KOPT-K1 (cell line): Measurements from ENCODE around the gene SEMA3F.

ENCODE experiments used
- H3K27ac ChIP-seq: fragments of 200-600 bp; sonication (generic); 2 replicates; pipeline ENCODE4 v1.5.1; 2016; ENCODE audit warnings: antibody characterized with exemption, mild to moderate bottlenecking, low read depth, low read length; ENCODE audit not compliant: poor library complexity, severe bottlenecking
- H3K36me3 ChIP-seq: fragments of 200-600 bp; sonication (generic); 2 replicates; pipeline ENCODE4 v1.5.1; 2017; ENCODE audit warnings: antibody characterized with exemption, mild to moderate bottlenecking, low read length, moderate library complexity; ENCODE audit not compliant: insufficient read depth
- H3K9me3 ChIP-seq: fragments of 200-600 bp; sonication (generic); 2 replicates; pipeline ENCODE4 v1.5.1; 2017; ENCODE audit warnings: antibody characterized with exemption, low read length, mild to moderate bottlenecking; ENCODE audit not compliant: insufficient read depth, poor library complexity, severe bottlenecking

Gene SEMA3F

DNA sequence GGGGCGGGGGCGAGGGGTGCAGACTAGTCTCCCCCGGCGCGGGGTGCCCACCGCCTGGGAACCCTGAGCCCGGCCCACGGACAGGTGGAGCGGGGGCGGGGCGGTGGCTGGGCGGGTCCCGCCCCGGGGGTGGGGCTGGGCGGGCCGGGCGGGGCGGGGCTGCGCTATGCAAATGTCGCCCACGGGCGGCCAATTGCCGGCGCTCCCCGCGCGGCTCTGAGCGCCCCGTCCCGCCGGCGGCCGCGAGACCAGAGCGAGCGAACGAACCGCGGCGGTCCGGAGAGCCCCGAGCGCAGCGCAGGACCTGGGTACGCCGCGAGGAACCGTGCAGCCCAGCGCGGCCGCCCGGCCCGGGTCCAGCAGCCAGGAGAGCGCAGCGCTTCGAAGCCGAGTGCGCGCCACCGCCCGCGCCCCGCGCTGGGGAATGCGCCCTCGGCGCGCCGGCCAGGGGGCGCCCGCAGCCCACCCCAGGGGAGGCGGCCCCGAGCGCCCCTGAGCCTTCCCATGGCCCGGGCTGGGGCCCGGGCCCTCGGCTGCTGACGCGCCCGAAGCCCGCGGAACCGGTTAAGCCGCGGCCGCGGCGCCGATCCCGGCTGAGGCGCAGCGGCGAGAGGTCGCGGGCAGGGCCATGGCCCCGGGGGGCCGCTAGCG lies at the start of gene SEMA3F:
Gene SEMA3F, plus strand, starts transcription at position 485 of the 651 bp plus-strand sequence. CDS start 4,299 bp downstream, outside the sequence.
- H3K27ac ChIP-seq: no peak within 1 kb of the TSS
- H3K36me3 ChIP-seq: no peaks in the 10 kb centered on the region
- no peaks in the 10 kb centered on the region for H3K9me3 ChIP-seq

GRCh38 chr3:50111757-50112156 lies 43.4 kb upstream of the SEMA3F start:
- H3K9me3 ChIP-seq: no peaks in the 10 kb centered on the region
- peaks cover 100% of the 10 kb centered on the region for H3K36me3 ChIP-seq
- H3K27ac ChIP-seq: no peak overlapping the region

- H3K36me3 ChIP-seq: peaks cover 100% of the 10 kb centered on the region
- H3K9me3 ChIP-seq: no peaks in the 10 kb centered on the region
- H3K27ac ChIP-seq: no peak overlapping the region
These were observed 42.7 kb upstream of the SEMA3F start for GRCh38 chr3:50112462-50112861.

DNA sequence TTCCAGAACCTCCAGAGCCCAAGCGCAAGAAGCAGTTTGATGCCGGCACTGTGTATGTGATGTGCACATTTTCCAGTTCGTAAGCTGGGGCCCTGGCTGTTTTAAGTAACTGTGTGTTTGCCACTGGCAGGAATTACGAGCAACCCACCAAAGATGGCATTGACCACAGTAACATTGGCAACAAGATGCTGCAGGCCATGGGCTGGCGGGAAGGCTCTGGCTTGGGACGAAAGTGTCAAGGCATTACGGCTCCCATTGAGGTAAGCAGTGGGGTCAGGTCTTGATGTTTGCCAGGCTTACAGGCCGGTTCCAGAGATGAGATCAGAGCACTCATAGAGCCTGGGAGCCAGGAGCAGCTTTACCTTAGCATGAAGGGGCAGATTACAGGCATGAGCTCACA lies 38.0 kb upstream of the SEMA3F start:
- no peaks in the 10 kb centered on the region for H3K9me3 ChIP-seq
- H3K27ac ChIP-seq: no peak overlapping the region
- peaks cover 100% of the 10 kb centered on the region for H3K36me3 ChIP-seq

GRCh38 chr3:50118237-50118636 lies 36.9 kb upstream of the SEMA3F start:
- Histone ChIP-seq H3K9me3 (no peaks in the 10 kb centered on the region), H3K27ac (no peak overlapping the region), H3K36me3 (peaks cover 89% of the 10 kb centered on the region)

- no peak overlapping the region for H3K27ac ChIP-seq
- peaks cover 74% of the 10 kb centered on the region for H3K36me3 ChIP-seq
These were observed 35.3 kb upstream of the SEMA3F start for GRCh38 chr3:50119786-50120185.

DNA sequence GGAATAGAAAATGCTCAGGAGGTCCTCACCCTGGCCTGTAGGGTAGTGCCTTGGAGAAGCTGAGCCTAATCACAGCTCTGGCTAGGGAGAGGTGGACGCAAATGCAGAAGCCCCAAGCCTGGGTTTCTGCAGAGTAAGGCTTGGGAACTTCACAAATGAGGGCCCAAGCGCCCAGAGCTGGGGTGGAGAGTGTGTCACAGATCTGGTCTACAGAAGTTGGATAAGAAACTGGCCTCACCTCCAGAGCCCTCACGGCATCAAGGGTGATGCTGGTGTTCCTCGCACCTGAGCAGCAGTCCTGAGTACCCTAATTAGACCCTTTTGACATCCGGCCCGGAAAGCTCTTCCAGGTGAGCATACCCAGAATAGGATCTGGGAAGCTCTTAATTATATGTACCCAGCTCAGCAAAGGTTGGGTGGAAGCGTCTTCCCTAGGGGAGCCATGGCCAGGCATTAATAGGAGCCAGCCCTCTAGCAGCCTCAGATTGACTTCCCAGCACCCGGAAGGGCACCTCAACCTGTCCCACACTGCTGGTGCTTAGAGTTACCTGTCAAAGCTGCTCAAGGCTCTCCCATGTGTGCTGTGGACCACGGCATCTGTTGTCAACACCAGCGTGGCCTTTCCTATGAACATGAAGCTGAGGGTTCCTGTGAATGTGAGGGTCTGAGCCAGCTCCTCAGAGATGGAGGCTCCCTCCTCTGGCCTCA lies 34.6 kb upstream of the SEMA3F start:
- H3K27ac ChIP-seq: no peak overlapping the region
- peaks cover 67% of the 10 kb centered on the region for H3K36me3 ChIP-seq
- no peaks in the 10 kb centered on the region for H3K9me3 ChIP-seq

More at GRCh38 chr3:50119786-50120185, 35.3 kb upstream of the SEMA3F start:
- H3K9me3 ChIP-seq: no peaks in the 10 kb centered on the region

- Histone ChIP-seq H3K9me3 (no peaks in the 10 kb centered on the region), H3K27ac (no peak overlapping the region), H3K36me3 (peaks cover 58% of the 10 kb centered on the region)
These were observed 33.8 kb upstream of the SEMA3F start for GRCh38 chr3:50121072-50122032.

GRCh38 chr3:50122071-50122470 lies 33.1 kb upstream of the SEMA3F start:
- Histone ChIP-seq H3K9me3 (no peaks in the 10 kb centered on the region), H3K36me3 (peaks cover 51% of the 10 kb centered on the region), H3K27ac (no peak overlapping the region)

DNA sequence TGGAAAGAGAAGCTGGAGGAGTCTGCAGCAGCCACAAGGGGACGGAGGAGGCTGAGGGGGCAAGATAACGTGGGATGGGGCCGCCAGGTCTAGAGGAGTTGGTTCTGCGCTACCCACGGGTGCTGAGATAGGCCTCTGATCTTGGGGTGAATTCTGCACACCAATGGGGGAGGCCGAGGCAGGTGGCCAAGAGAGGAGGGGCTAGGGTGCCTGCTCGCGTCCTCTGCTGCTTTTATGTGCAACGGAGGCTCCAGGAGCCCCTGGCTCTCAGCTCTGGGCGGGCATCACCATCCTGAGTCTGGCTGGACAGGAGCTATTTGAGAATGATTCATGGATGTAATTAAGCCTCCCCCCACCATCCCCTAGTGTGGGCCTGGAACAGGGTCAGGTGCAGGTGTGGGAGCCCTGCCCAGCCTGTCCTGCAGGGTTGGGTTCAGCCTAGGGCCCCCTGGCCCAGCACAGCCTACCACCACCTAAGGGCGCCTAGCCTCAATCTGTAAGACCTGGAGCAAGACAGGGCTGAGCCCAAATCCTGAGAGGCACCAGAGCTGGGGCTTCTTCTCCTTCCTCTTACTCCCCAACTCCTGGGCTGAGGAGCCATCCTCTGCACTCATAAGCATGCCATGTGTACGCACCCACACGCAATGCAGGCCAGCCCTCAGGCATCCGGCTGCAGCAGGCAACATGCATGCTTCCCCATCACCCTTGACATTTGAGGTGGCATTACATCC lies 32.3 kb upstream of the SEMA3F start:
- Histone ChIP-seq H3K27ac (no peak overlapping the region), H3K36me3 (peaks cover 44% of the 10 kb centered on the region), H3K9me3 (no peaks in the 10 kb centered on the region)

DNA sequence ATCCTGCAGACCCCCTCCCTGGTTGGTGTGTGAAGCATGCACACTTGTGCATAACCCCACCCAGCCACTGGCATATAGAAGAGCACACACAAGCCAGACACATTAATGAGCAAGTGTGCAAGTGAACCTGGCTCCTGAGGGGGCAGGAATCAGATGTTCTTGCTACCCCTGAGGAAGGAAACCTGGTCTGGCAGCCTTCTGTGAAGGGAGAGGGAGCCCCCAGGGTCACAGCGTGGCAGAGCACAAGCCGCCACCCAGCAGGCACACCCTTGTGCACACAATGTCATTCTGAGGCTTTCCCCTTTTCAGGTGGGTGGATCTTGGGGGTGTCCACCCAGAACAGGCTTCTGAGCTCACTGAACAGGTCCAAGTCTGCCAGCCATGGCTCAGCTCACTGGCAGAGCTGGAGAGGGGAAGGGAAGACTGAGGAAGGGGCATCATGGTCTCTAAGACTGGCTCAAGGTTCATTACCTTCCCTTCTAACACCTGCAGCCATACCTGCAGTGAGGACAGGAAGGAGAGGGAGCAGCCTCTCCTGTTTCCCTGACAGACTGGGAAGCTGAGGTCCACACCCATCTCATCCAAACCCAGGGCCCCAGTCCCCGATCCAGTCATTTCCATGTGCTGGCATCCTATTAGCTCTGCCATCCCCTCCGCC lies 31.6 kb upstream of the SEMA3F start:
- peaks cover 37% of the 10 kb centered on the region for H3K36me3 ChIP-seq
- no peak overlapping the region for H3K27ac ChIP-seq
- no peaks in the 10 kb centered on the region for H3K9me3 ChIP-seq

DNA sequence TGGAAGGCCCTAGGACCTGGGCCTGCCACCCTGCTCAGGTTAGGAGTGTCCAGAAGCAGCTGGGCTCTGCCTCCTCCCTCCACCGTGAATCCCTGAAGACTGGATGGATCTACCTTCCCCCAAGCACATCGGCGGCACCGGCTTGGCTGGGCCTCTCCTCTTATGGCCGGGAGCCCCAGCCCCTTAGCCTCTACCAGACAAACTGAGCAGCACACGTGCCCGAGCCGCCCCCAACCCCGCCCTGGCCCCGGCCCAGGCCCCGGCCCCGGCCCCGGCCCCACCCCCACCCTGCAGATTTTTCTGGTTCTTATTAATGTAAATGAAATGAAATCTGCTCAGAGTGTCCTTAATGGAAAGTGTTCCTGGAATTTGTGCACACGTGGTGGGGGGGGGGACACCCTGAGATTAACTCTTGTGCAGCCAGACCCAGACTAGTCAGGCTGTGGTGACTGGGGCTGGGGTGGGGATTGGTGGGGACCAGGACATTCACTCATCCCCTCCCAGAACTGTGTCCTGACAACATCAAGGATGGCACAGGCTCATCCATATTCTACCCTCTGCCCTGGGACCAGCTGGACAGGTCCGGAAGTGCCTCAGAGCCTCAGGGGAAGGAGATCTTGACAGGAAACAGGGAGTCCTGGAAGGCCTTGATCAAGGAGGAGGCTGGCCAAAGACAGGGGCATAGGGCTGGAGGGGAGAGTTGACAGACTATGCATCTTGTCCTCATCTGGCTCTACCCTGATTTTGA lies 30.9 kb upstream of the SEMA3F start:
- Histone ChIP-seq H3K27ac (no peak overlapping the region), H3K36me3 (peaks cover 30% of the 10 kb centered on the region), H3K9me3 (no peaks in the 10 kb centered on the region)

DNA sequence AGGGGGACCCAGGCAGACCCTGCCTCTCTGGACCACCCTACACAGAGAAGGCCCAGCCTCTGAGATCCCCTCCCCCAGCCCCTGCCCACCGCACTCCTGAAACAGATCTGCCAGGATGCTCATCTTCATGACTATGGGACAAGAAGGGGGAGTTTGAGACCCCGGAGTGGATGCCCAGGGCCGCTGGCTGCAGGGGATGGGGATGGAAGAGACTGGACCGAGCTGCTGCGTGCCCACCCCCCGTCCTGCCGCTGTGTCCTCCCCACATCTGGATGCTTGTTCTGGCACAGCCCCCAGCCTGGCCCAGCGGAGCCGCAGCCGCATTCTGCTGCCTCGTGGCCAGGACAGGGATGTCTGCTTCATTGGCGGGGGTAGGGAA lies 30.3 kb upstream of the SEMA3F start:
- peaks cover 24% of the 10 kb centered on the region for H3K36me3 ChIP-seq
- no peak overlapping the region for H3K27ac ChIP-seq
- no peaks in the 10 kb centered on the region for H3K9me3 ChIP-seq
